SH-SY5Y (cell line): Measurements from ENCODE around the gene ZDHHC19.

ENCODE experiments used
- GATA2 ChIP-seq: IDR thresholded peaks from 2 replicates; pipeline ENCODE4 v1.6.1; 2011; ENCODE audit warnings: mild to moderate bottlenecking, low read depth, low read length
- GATA3 ChIP-seq: IDR thresholded peaks from 2 replicates; pipeline ENCODE4 v1.6.1; 2011; ENCODE audit warnings: low read depth, mild to moderate bottlenecking, low read length, moderate library complexity

Gene ZDHHC19

GRCh38 chr3:196159526-196159925 is 51.7 kb downstream of the ZDHHC19 start:
- TF ChIP-seq GATA3 (no peak), GATA2 (no peak)

DNA sequence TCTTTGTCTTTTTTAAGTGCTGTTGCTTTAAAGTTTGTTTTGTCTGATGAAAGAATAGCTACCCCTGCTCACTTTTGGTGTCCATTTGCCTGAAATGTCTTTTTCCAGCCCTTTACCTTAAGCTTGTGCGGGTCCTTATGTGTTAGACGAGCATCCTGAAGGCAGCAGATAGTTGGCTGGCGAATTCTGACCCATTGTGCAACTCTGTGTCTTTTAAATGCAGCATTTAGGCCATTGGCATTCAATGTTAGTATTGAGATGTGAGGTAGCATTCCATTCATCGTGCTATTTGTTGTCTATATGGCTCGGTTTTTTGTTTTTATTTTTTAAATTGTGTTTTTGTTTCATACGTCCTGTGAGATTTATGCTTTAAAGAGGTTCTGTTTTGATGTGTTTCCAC is 55.0 kb downstream of the ZDHHC19 start:
- TF ChIP-seq GATA3 (no peak), GATA2 (no peak)

GRCh38 chr3:196150481-196150880 is 60.7 kb downstream of the ZDHHC19 start:
- TF ChIP-seq GATA2 (no peak), GATA3 (no peak)

GRCh38 chr3:196149831-196150301 is 61.3 kb downstream of the ZDHHC19 start:
- TF ChIP-seq GATA3 (no peak), GATA2 (no peak)

DNA sequence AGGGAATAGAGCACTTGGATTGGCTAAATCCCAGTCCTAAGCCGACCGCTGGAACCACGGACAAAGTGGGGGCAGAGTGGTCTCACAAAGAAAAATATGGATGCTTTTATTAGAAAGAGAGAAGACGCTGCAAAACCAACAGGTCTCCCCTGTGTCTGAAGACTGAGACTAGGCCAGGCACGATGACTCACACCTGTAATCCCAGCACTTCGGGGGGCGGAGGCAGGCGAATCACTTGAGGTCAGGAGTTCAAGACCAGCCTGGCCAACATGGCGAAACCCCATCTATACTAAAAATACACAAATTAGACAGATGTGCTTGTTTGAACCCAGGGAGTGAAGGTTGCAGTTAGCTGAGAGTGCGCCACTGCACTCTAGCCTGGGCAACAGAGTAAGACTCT is 61.8 kb downstream of the ZDHHC19 start:
- no peak for TF ChIP-seq GATA2
- TF ChIP-seq GATA3: no peak
